Stimulated activated CD4-positive, alpha-beta T cell treated with anti-CD3 and anti-CD28 coated beads, Interleukin-12 subunit alpha, Interleukin-12 subunit beta, amount 100 ng/mL, for 4 hours (primary cell): ENCODE results near the gene GHRL.
"Not testable (repeated sequence)": the region's sequence is repeated elsewhere in the genome, so short reads cannot be mapped to it uniquely, and the experiment has no call there.

Experiments used
- DNase-seq: peaks from one replicate; pipeline ENCODE4 v3.0.0-alpha.2; 2020

GHRL gene

DNA sequence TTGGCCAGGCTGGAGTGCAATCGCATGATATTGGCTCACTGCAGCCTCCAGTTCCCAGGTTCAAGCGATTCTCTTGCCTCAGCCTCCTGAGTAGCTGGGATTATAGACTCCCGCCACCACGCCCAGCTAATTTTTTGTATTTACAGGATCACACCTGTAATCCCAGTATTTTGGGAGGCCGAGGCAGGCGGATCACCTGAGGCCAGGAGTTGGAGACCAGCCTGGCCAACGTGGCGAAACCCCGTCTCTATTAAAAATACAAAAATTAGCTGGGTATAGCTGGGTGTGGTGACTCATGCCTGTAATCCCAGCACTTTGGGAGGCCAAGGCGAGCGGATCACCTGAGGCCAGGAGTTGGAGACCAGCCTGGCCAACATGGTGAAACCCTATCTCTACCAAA, 20.3 kb downstream of the GHRL start:
- DNase-seq, result not testable (repeated sequence)

- DNase-seq, result no peak
These were observed 23.3 kb downstream of the GHRL start for GRCh38 chr3:10269443-10269842.

- no peak for DNase-seq
These were observed 23.8 kb downstream of the GHRL start for GRCh38 chr3:10268930-10269329.

DNA sequence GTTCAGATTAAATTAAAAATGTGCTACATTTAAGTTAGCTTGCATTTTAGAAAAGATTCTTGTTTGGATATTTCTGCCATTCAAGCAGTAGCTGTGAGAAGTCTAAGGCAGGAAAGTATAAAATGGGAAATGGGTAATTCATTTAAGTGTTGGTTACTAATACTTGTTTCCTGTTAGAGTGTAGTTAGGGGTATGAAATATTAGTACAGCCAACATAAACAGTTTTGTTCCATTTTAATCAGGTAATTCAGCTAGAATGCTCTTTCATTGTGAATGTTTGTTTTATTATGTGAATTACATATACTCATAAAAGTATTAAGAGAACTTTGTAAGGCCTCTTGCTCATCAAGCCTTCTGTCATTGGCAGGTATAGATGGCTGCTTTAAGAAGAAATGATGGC, 24.6 kb downstream of the GHRL start:
- DNase-seq, result no peak

GRCh38 chr3:10266936-10267335, 25.8 kb downstream of the GHRL start:
- DNase-seq, result not testable (repeated sequence)

DNA sequence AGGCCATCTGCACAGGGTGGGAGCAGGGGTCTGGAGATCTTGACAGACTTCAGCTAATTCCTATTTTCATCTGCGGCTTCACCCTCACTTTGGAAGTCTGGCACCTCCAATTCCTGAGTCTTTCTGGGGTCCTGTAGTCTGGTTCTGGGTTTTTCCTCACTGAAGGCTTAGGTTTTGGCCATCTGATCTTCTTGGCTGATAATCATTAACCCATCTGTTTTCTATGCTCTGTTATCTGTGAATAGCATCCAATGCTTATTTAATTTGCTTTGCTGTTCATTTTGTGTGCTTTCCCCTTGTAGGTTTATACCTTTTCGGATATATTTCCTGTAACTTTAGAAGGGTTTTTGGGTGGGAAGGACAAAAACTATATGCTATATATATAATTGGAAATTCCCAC, 26.9 kb downstream of the GHRL start:
- no peak for DNase-seq

DNA sequence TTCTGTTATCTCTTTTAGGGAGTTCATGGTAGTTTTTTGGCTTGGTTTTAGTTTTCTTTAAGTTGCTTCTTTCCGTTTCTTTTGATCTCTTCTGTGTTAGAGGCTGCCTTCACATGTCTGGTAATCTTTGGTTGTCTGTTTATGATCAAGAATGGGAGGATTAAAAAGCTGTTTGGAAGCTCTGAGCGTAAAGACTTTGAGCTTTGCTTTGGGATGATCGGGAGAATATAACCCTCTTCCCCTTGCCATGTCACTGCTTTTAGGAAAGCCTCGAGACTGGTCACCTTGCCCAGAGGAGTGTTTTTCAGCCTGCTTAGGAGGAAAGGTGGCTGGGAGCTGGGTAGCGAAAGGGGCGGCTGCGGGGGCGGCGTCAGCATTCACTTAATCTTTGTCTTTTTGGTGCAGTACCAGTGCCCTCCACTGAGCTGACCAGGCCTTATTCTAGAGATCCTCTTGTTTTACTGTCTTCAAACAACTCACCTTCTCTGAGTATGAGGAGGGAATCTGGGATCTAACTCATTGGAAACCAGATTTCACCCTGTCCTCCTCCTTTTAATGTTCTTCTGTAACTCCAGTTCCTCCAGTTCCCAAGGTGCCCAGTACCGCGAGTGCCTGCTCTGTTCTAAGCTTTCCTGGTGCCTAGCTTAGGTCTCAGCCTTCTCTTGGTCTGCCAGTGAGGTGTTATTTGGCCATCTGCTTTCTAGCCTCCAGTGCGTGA, 28.9 kb downstream of the GHRL start:
- DNase-seq, result peak; percentile 65

DNA sequence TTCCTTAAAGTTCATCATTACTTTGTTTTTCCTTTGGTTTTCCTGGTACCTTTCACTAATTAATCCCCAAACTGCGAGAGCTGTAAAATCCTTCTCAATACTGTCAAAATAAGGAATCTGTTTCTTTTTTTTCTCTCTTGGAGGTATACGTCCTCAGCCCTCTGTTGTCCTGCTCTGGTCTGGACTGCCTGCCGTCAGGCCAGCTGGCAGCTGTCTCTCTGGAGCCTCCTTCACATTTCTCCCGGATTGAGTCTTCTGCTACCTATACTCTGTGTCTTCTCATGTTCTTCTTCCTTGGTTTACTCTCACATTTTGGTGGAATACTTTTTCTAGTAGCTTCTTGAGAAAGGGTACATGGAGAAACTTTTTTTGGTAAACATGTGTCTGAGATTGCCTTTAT, 30.7 kb downstream of the GHRL start:
- no peak for DNase-seq

DNA sequence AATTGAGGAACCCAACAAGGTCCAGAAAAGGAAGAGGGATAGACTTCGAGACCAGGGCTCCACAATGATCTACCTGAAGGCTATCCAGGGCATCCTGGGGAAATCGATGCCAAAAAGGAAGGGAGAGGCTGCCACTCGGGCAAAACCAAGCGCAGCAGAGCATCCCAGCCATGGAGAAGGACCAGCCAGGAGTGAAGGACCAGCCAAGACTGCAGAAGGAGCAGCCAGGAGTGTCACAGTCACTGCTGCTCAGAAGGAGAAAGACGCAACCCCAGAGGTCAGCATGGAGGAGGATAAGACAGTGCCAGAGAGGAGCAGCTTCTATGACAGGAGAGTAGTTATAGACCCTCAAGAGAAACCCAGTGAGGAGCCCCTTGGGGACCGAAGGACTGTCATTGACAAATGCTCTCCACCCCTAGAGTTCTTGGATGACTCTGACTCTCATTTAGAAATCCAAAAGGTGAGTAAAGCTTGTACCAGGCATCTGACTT, 32.5 kb downstream of the GHRL start:
- DNase-seq, result no peak

- no peak for DNase-seq
These were observed 32.9 kb downstream of the GHRL start for GRCh38 chr3:10259798-10260197.

DNA sequence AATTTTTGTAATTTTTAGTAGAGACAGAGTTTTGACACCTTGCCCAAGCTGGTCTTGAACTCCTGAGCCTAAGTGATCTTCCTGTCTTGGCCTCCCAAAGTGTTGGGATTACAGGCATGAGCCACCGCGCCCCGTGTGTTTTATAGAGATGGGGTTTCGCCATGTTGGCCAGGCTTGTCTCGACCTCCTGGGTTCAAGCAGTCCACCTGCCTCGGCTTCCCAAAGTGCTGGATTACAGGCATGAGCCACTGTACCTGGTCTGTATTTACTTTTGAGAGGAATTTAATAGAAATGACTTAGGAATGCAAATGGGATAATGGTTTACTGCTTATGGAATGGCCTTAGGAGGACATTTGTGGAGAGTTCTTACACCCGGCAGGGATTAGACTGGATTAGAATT, 33.7 kb downstream of the GHRL start:
- no peak for DNase-seq

GRCh38 chr3:10255835-10256234, 36.9 kb downstream of the GHRL start:
- DNase-seq, result no peak

GRCh38 chr3:10253731-10254130, 39.0 kb downstream of the GHRL start:
- DNase-seq, result no peak

DNA sequence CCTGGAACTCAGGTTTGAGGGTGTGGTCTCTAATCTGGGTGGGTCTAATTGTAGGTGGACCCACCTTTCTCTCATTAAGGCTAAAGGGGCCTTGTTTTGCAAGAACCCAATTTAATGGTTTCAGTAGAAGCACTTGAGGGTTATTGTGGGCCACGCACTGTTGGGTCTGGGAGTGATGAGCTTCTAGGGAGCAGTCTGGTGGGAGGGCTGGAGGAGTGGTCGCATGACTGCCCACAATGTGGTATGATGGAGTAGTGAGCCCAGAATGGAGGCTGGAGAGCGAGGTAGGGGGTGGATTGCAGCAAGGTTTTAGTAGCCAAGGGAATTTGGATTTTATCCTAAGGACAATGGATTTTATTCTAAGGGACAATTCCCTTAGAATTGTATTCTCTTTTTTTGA, 41.7 kb downstream of the GHRL start:
- DNase-seq, result no peak

- no peak for DNase-seq
These were observed 42.9 kb downstream of the GHRL start for GRCh38 chr3:10249833-10250232.

GRCh38 chr3:10248984-10249748, 43.6 kb downstream of the GHRL start:
- DNase-seq, result peak; percentile 60

DNA sequence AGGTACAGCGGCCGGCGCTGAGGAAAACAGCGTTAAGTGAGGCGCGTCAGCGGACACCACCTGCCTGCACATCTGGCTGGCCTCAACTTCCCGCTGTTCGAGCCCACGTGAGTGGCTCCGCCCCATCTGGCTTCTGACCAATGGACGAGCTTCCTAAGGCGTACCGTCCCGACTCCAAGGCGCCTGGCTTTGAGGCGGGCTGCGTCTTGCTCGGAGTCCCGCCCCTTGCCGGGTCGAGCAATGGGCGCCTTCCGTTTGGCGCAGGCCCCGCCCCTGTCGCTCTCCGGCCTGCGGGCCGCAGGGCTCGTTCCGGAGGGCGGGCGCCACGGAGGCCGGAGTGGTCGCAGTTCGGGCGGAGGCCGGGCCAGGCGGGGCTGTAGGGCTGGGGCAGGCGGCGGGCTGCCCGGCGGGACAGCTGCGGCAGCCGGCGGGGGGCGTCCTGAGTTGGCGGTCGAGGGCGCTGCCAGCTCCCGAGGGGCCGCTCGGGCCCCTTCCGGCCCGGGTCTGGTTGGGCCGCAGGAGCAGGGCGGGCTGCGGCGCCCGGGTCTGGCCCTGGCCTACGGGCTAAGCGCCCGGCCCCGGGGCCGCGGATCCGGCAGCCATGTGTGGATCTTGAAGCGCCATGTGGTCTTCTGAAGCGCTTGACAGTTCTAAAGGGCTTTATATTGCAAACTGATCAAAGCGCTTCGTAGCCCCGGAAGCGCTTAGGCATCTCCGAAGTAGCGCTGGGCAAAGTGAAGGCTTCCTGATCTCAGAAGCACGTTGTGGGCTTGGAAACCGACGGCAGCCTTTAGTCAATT, 44.4 kb downstream of the GHRL start, which contains the start of gene TATDN2:
Gene TATDN2 (plus strand): TSS at position 276 of the 800 bp plus-strand sequence. CDS start 742 bp downstream, outside the sequence.
- peak; percentile 91 for DNase-seq

GRCh38 chr3:10247679-10248183, 45.0 kb downstream of the GHRL start:
- DNase-seq, result no peak

DNA sequence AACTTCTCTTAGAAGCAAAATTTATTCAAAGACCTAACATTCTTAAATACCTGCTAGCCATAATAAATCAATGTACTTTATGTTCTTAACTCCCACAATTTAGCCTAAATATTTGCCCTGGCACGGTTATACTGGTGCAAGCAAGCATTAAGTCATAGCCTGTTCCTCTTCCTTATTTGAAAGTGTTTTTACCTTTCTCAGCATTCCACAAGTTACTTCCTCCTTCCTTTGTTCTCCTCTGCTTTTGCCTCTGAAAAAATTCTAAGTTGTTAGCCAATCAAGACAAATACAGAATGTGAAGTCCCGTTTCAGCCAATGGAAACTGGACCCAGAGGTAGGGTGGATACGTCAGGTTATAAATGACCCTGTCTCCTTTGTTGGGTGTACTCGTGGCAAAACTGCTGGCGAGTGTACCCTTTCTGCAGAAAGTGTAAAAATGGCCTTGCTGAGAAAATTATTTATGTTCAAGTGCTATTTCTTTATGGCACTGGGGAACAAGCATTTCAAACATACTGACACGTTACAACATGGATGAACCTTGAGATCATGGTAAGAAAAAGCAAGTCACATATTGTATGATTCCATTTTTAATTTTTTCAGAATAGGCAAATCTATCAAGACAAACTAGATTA, 47.5 kb downstream of the GHRL start:
- DNase-seq, result no peak

DNA sequence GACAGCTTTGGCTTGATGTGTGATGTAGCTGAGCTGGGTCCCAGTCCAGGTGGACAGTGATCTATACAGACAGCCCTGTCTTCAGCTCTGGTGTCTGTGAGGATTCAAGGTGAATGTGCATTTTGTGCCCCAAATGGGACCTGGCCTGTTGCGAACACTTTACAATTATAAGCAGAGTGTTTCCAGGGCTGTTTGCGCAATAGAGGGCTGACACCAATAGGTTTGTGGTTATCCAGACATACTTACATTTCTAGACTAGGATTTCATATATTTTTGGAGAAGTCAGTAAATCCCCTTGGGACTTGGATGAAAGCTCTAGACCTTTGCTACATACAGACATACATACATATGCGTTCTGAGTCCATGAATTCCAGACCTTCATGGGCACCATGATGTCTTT, 48.7 kb downstream of the GHRL start:
- no peak for DNase-seq

GRCh38 chr3:10242182-10243065, 50.3 kb downstream of the GHRL start:
- peak; percentile 57 for DNase-seq

- DNase-seq, result no peak
These were observed 51.9 kb downstream of the GHRL start for GRCh38 chr3:10240799-10241198.
